Activated CD8-positive, alpha-beta T cell treated with anti-CD3 and anti-CD28 coated beads for 36 hours (primary cell): ENCODE data around the gene CDH12. TPM values are rescaled to one million over a fixed set of nuclear protein-coding genes. Genes with fewer than 3 reads are reported as not detected.
"Not testable (repeated sequence)": the region's sequence is repeated elsewhere in the genome, so short reads cannot be mapped to it uniquely, and the experiment has no call there.

Source experiments
- ATAC-seq: fragments of 200-7000 bp; cut with Tn5 transposase; one replicate; pipeline ENCODE4 v1.10.0; 2021; ENCODE audit warnings: mild to moderate bottlenecking, moderate library complexity
- CTCF ChIA-PET: fragments of 350-600 bp; sonication (Branson Sonifier 250); formaldehyde crosslinking; loops from one replicate; lab custom pipeline; 2021; ENCODE audit warnings: antibody characterized with exemption; lab: Charles Lee
- POLR2A ChIA-PET: fragments of 350-600 bp; sonication (Branson Sonifier 250); formaldehyde crosslinking; loops from one replicate; lab custom pipeline; 2021; ENCODE audit warnings: antibody characterized with exemption; lab: Charles Lee
- DNase-seq: peaks from one replicate; pipeline ENCODE4 v3.0.0-alpha.2; 2020
- H3K27ac Mint-ChIP-seq: one replicate; pipeline ENCODE4 v1.8.0; 2021; ENCODE audit warnings: mild to moderate bottlenecking, mixed read lengths
- H3K27me3 Mint-ChIP-seq: one replicate; pipeline ENCODE4 v1.8.0; 2021; ENCODE audit warnings: mixed read lengths
- H3K36me3 Mint-ChIP-seq: one replicate; pipeline ENCODE4 v1.8.0; 2021; ENCODE audit warnings: low read depth, mixed read lengths
- H3K4me1 Mint-ChIP-seq: one replicate; pipeline ENCODE4 v1.8.0; 2021; ENCODE audit warnings: low read depth, mixed read lengths
- H3K4me3 Mint-ChIP-seq: one replicate; pipeline ENCODE4 v1.8.0; 2021; ENCODE audit warnings: mild to moderate bottlenecking, moderate library complexity, mixed read lengths
- H3K9me3 Mint-ChIP-seq: one replicate; pipeline ENCODE4 v1.8.0; 2021; ENCODE audit warnings: mixed read lengths
- CTCF ChIP-seq: fragments of 200-600 bp; IDR thresholded peaks from one replicate; pipeline ENCODE4 v1.8.0; 2022; ENCODE audit warnings: antibody characterized with exemption, mild to moderate bottlenecking
- intact Hi-C: fragments of 100-400 bp; cut with micrococcal nuclease; formaldehyde crosslinking; loops from one replicate; pipeline ENCODE4 v1.10.0; 2022
- total RNA-seq, 2 experiments: library from RNA; stranded (reverse); gene quantifications; one replicate each; pipeline ENCODE4 v1.2.3, GENCODE V29; 2021

CDH12 gene
- total RNA-seq, 2 experiments from 2014 or later, result not detected

GRCh38 chr5:22521521-22521920 is 331.6 kb downstream of the CDH12 start:
- ATAC-seq, result no peak
- ChIA-PET CTCF (no interaction called here), POLR2A (no interaction called here)
- H3K27me3 Mint-ChIP-seq, result no peaks in the 10 kb centered on the region
- H3K4me3 Mint-ChIP-seq, result no peak overlapping the region
- no peaks in the 10 kb centered on the region for H3K4me1 Mint-ChIP-seq
- H3K9me3 Mint-ChIP-seq, result peaks cover 16% of the 10 kb centered on the region
- no peak for DNase-seq
- no peak overlapping the region for H3K27ac Mint-ChIP-seq
- no peaks in the 10 kb centered on the region for H3K36me3 Mint-ChIP-seq
- no peak for TF ChIP-seq CTCF
- intact Hi-C loops, result no loop called here

GRCh38 chr5:22516497-22516896 is 336.6 kb downstream of the CDH12 start:
- CTCF ChIA-PET, ATAC-seq, H3K4me1 Mint-ChIP-seq, DNase-seq, H3K4me3 Mint-ChIP-seq, intact Hi-C loops, POLR2A ChIA-PET, H3K36me3 Mint-ChIP-seq, H3K27me3 Mint-ChIP-seq, H3K27ac Mint-ChIP-seq, H3K9me3 Mint-ChIP-seq: not testable (repeated sequence)

DNA sequence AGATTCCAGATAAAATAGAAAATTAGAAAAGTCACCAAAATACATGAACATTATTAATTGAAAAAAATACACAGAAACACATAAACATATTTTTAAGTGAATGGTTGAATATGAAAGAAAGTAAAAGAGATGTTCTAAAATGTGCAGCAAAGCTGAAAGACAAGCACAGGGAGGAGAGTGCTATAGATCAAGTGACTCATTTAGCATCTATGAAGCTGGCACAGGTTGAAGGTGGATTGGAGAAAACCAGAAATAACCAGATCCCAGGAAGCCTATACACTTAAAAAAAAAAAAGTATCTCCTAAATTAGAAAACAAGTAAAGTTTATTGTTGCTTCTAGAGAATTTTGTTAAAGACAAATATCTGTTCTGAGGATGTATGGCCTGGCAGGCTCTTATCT is 338.9 kb downstream of the CDH12 start:
- Mint-ChIP-seq H3K4me1 (no peaks in the 10 kb centered on the region), H3K9me3 (peaks cover 3% of the 10 kb centered on the region), H3K27ac (no peak overlapping the region), H3K36me3 (no peaks in the 10 kb centered on the region), H3K27me3 (no peaks in the 10 kb centered on the region), H3K4me3 (no peak overlapping the region)
- ChIA-PET POLR2A (no interaction called here), CTCF (no interaction called here)
- ATAC-seq, result no peak
- no peak for DNase-seq
- no peak for TF ChIP-seq CTCF
- intact Hi-C loops, result no loop called here

DNA sequence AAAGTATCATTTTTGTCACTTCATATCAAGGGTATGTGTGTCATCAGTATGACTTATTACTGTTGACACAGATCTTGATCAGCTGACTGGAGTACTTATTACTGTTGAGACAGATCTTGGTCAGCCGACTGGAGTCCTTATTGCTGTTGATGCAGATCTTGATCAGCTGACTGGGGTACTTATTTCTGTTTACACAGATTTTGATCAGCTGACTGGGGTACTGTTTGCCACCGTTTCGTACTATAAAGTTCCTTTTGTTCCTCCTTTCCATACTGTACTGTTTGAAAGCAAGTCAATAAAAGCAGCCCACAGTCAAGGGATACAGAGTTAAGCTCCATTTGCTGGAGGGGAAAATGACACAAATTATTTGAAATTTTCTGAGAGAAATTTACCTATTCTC is 347.3 kb downstream of the CDH12 start:
- Mint-ChIP-seq H3K36me3 (no peaks in the 10 kb centered on the region), H3K4me1 (no peaks in the 10 kb centered on the region), H3K27ac (no peak overlapping the region), H3K4me3 (no peak overlapping the region), H3K27me3 (no peaks in the 10 kb centered on the region), H3K9me3 (peaks cover 6% of the 10 kb centered on the region)
- intact Hi-C loops, result no loop called here
- no peak for DNase-seq
- no peak for ATAC-seq
- ChIA-PET CTCF (no interaction called here), POLR2A (no interaction called here)
- TF ChIP-seq CTCF, result no peak

DNA sequence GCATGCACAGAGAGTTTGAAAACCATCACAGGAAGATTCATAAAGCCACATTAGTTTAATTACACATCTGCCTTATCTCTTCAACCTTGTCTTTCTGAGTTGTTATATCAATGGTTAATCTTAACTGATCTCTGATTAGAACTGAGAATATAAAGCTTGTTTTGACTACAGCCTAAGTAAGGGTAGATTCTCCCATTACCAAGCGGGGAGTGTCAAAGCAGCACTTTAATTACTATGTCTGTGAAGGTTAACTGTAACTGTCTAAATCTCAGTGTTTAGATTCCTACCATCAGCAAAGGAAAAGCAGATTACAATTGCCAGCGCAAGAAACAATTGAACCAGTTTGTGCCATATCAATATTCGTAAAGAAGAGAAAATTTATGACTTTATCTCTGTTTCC is 348.7 kb downstream of the CDH12 start:
- Mint-ChIP-seq H3K27me3 (no peaks in the 10 kb centered on the region), H3K4me1 (no peaks in the 10 kb centered on the region), H3K4me3 (no peak overlapping the region), H3K36me3 (no peaks in the 10 kb centered on the region), H3K9me3 (peaks cover 6% of the 10 kb centered on the region), H3K27ac (no peak overlapping the region)
- no peak for ATAC-seq
- POLR2A ChIA-PET, result no interaction called here
- no peak for TF ChIP-seq CTCF
- CTCF ChIA-PET, result no interaction called here
- DNase-seq, result no peak
- intact Hi-C loops, result no loop called here

GRCh38 chr5:22500556-22500955 is 352.6 kb downstream of the CDH12 start:
- no peak for TF ChIP-seq CTCF
- ATAC-seq (no peak), DNase-seq (no peak)
- peaks cover 5% of the 10 kb centered on the region for H3K9me3 Mint-ChIP-seq
- ChIA-PET POLR2A (no interaction called here), CTCF (no interaction called here)
- no peak overlapping the region for H3K4me3 Mint-ChIP-seq
- H3K4me1 Mint-ChIP-seq, result no peaks in the 10 kb centered on the region
- H3K27ac Mint-ChIP-seq, result no peak overlapping the region
- intact Hi-C loops, result no loop called here
- H3K36me3 Mint-ChIP-seq, result no peaks in the 10 kb centered on the region
- H3K27me3 Mint-ChIP-seq, result no peaks in the 10 kb centered on the region
